ENCODE results near the gene RFTN1. TPM values are rescaled to one million over a fixed set of nuclear protein-coding genes. Genes with fewer than 3 reads are reported as not detected.

Gene RFTN1
- total and polyA plus RNA-seq, 7 experiments from 2014 or later: 44.8 to 68.8 (median 53.2) TPM

- Mint-ChIP-seq H3K27ac (peak overlapping the region in 6 of 9 donors; percentile 12 to 84 (median 67)), H3K27me3 (no peaks in the 10 kb centered on the region), H3K9me3 (peaks cover 0 to 4% (median 0%) of the 10 kb centered on the region in 11 donors), H3K4me3 (no peak overlapping the region), H3K36me3 (peaks cover 10 to 24% (median 17%) of the 10 kb centered on the region in 5 donors), H3K4me1 (peaks cover 27 to 75% (median 49%) of the 10 kb centered on the region in 7 donors)
- H3K36me3 ChIP-seq (ENCODE audit: control insufficient read depth in 2 of 3, insufficient read depth in 3 of 3, low read length in 3 of 3): no peaks in the 10 kb centered on the region
- intact Hi-C loops (cut with micrococcal nuclease): loop anchor here (1.0 to 2.0 kb wide), 4 partner anchors 15 to 52 kb away; partner anchors contain the start of gene RFTN1 (in 2 of the 2)
- H3K9me3 ChIP-seq (ENCODE audit: control insufficient read depth in 2 of 3, low read length in 3 of 3): no peaks in the 10 kb centered on the region
- ChIA-PET CTCF (interaction anchor here (0.9 to 1.3 kb wide), 2 partner anchors 55 to 171 kb away, joined by 3 read pairs; no protein-coding TSS in a partner anchor), POLR2A (interaction anchor here (1.1 to 1.8 kb wide), 2 partner anchors 11 to 175 kb away, joined by 3 to 5 read pairs; no protein-coding TSS in a partner anchor)
- H3K27ac ChIP-seq (ENCODE audit: low read depth, low read length): no peak overlapping the region
- H3K4me3 ChIP-seq (ENCODE audit: low read length): no peak overlapping the region
- H3K27me3 ChIP-seq (ENCODE audit: control insufficient read depth in 2 of 2, insufficient read depth in 2 of 2, low read length in 2 of 2): no peaks in the 10 kb centered on the region
- no peak for ATAC-seq
- peaks cover 0 to 28% of the 10 kb centered on the region in 2 donors for H3K4me1 ChIP-seq (ENCODE audit: control insufficient read depth in 2 of 2, insufficient read depth in 2 of 2, low read length in 2 of 2)
- DNase-seq: no peak
Measured at GRCh38 chr3:16461463-16462245, 51.8 kb downstream of the RFTN1 start.

GRCh38 chr3:16460886-16461285 is 52.6 kb downstream of the RFTN1 start:
- Histone ChIP-seq H3K4me1 (ENCODE audit: control insufficient read depth in 2 of 2, insufficient read depth in 2 of 2, low read length in 2 of 2) (peaks cover 0 to 28% of the 10 kb centered on the region in 2 donors), H3K9me3 (ENCODE audit: control insufficient read depth in 2 of 3, low read length in 3 of 3) (no peaks in the 10 kb centered on the region), H3K36me3 (ENCODE audit: control insufficient read depth in 2 of 3, insufficient read depth in 3 of 3, low read length in 3 of 3) (no peaks in the 10 kb centered on the region), H3K27ac (ENCODE audit: low read depth, low read length) (no peak overlapping the region), H3K4me3 (ENCODE audit: low read length) (no peak overlapping the region), H3K27me3 (ENCODE audit: control insufficient read depth in 2 of 2, insufficient read depth in 2 of 2, low read length in 2 of 2) (no peaks in the 10 kb centered on the region)
- Mint-ChIP-seq H3K36me3 (peaks cover 10 to 20% (median 15%) of the 10 kb centered on the region in 5 donors), H3K9me3 (peaks cover 0 to 4% (median 0%) of the 10 kb centered on the region in 11 donors), H3K4me3 (no peak overlapping the region), H3K27ac (peak overlapping the region in 2 of 9 donors; percentile 54 to 87), H3K27me3 (no peaks in the 10 kb centered on the region), H3K4me1 (peaks cover 25 to 69% (median 48%) of the 10 kb centered on the region in 7 donors)
- CTCF ChIA-PET: interaction anchor here (1.3 kb wide), 1 partner anchor 56 kb away, joined by 3 read pairs; no protein-coding TSS in a partner anchor
- POLR2A ChIA-PET: interaction anchor here (1.1 to 1.8 kb wide), 2 partner anchors 11 to 175 kb away, joined by 3 to 5 read pairs; no protein-coding TSS in a partner anchor
- intact Hi-C loops (cut with micrococcal nuclease): loop anchor here in 1 of 2 donors (1.0 kb wide), 1 partner anchor 7 kb away; no protein-coding TSS in a partner anchor
- ATAC-seq (no peak), DNase-seq (no peak)

- ChIA-PET POLR2A (interaction anchor here (1.1 kb wide), 1 partner anchor 10 kb away, joined by 3 read pairs; no protein-coding TSS in a partner anchor), CTCF (no interaction called here)
- Mint-ChIP-seq H3K27me3 (no peaks in the 10 kb centered on the region), H3K9me3 (peaks cover 0 to 4% (median 0%) of the 10 kb centered on the region in 11 donors), H3K4me3 (no peak overlapping the region), H3K27ac (no peak overlapping the region), H3K36me3 (peaks cover 9 to 20% (median 15%) of the 10 kb centered on the region in 5 donors), H3K4me1 (peaks cover 23 to 63% (median 49%) of the 10 kb centered on the region in 7 donors)
- ATAC-seq: no peak
- H3K27ac ChIP-seq (ENCODE audit: low read depth, low read length): no peak overlapping the region
- no peaks in the 10 kb centered on the region for H3K36me3 ChIP-seq (ENCODE audit: control insufficient read depth in 2 of 3, insufficient read depth in 3 of 3, low read length in 3 of 3)
- H3K4me3 ChIP-seq (ENCODE audit: low read length): no peak overlapping the region
- intact Hi-C loops (cut with micrococcal nuclease): loop anchor here in 1 of 2 donors (1.0 kb wide), 1 partner anchor 8 kb away; no protein-coding TSS in a partner anchor
- H3K9me3 ChIP-seq (ENCODE audit: control insufficient read depth in 2 of 3, low read length in 3 of 3): no peaks in the 10 kb centered on the region
- H3K27me3 ChIP-seq (ENCODE audit: control insufficient read depth in 2 of 2, insufficient read depth in 2 of 2, low read length in 2 of 2): no peaks in the 10 kb centered on the region
- DNase-seq: no peak
- H3K4me1 ChIP-seq (ENCODE audit: control insufficient read depth in 2 of 2, insufficient read depth in 2 of 2, low read length in 2 of 2): peaks cover 0 to 28% of the 10 kb centered on the region in 2 donors
Measured at GRCh38 chr3:16460273-16460672, 53.2 kb downstream of the RFTN1 start.

GRCh38 chr3:16456784-16457415 is 56.6 kb downstream of the RFTN1 start:
- peak; percentile 42 for ATAC-seq
- Mint-ChIP-seq H3K36me3 (peaks cover 10 to 33% (median 25%) of the 10 kb centered on the region in 5 donors), H3K27me3 (no peaks in the 10 kb centered on the region), H3K27ac (no peak overlapping the region), H3K4me3 (no peak overlapping the region), H3K4me1 (peaks cover 4 to 58% (median 38%) of the 10 kb centered on the region in 7 donors), H3K9me3 (peaks cover 0 to 4% (median 0%) of the 10 kb centered on the region in 11 donors)
- ChIA-PET POLR2A (no interaction called here), CTCF (no interaction called here)
- no peak overlapping the region for H3K27ac ChIP-seq (ENCODE audit: low read depth, low read length)
- no peaks in the 10 kb centered on the region for H3K27me3 ChIP-seq (ENCODE audit: control insufficient read depth in 2 of 2, insufficient read depth in 2 of 2, low read length in 2 of 2)
- H3K4me1 ChIP-seq (ENCODE audit: control insufficient read depth in 2 of 2, insufficient read depth in 2 of 2, low read length in 2 of 2): peaks cover 0 to 9% of the 10 kb centered on the region in 2 donors
- intact Hi-C loops (cut with micrococcal nuclease): no loop called here
- no peak overlapping the region for H3K4me3 ChIP-seq (ENCODE audit: low read length)
- DNase-seq: peak in 6 of 9 donors; percentile 9 to 37 (median 22)
- no peaks in the 10 kb centered on the region for H3K9me3 ChIP-seq (ENCODE audit: control insufficient read depth in 2 of 3, low read length in 3 of 3)
- no peaks in the 10 kb centered on the region for H3K36me3 ChIP-seq (ENCODE audit: control insufficient read depth in 2 of 3, insufficient read depth in 3 of 3, low read length in 3 of 3)

- DNase-seq (no peak), ATAC-seq (no peak)
- Mint-ChIP-seq H3K9me3 (peaks cover 0 to 4% (median 0%) of the 10 kb centered on the region in 11 donors), H3K27ac (no peak overlapping the region), H3K27me3 (no peaks in the 10 kb centered on the region), H3K36me3 (peaks cover 16 to 42% (median 33%) of the 10 kb centered on the region in 5 donors), H3K4me3 (no peak overlapping the region), H3K4me1 (peaks cover 4 to 58% (median 40%) of the 10 kb centered on the region in 7 donors)
- ChIA-PET POLR2A (no interaction called here), CTCF (no interaction called here)
- Histone ChIP-seq H3K4me3 (ENCODE audit: low read length) (no peak overlapping the region), H3K9me3 (ENCODE audit: control insufficient read depth in 2 of 3, low read length in 3 of 3) (no peaks in the 10 kb centered on the region), H3K27ac (ENCODE audit: low read depth, low read length) (no peak overlapping the region), H3K36me3 (ENCODE audit: control insufficient read depth in 2 of 3, insufficient read depth in 3 of 3, low read length in 3 of 3) (no peaks in the 10 kb centered on the region), H3K27me3 (ENCODE audit: control insufficient read depth in 2 of 2, insufficient read depth in 2 of 2, low read length in 2 of 2) (no peaks in the 10 kb centered on the region), H3K4me1 (ENCODE audit: control insufficient read depth in 2 of 2, insufficient read depth in 2 of 2, low read length in 2 of 2) (peaks cover 0 to 8% of the 10 kb centered on the region in 2 donors)
- intact Hi-C loops (cut with micrococcal nuclease): no loop called here
Measured at GRCh38 chr3:16455966-16456365, 57.5 kb downstream of the RFTN1 start.

GRCh38 chr3:16455001-16455400 is 58.5 kb downstream of the RFTN1 start:
- Mint-ChIP-seq H3K27ac (no peak overlapping the region), H3K4me1 (peaks cover 6 to 60% (median 49%) of the 10 kb centered on the region in 7 donors), H3K4me3 (no peak overlapping the region), H3K36me3 (peaks cover 19 to 49% (median 37%) of the 10 kb centered on the region in 5 donors), H3K27me3 (no peaks in the 10 kb centered on the region), H3K9me3 (peaks cover 0 to 4% (median 0%) of the 10 kb centered on the region in 11 donors)
- Histone ChIP-seq H3K36me3 (ENCODE audit: control insufficient read depth in 2 of 3, insufficient read depth in 3 of 3, low read length in 3 of 3) (no peaks in the 10 kb centered on the region), H3K9me3 (ENCODE audit: control insufficient read depth in 2 of 3, low read length in 3 of 3) (no peaks in the 10 kb centered on the region), H3K27ac (ENCODE audit: low read depth, low read length) (no peak overlapping the region), H3K4me1 (ENCODE audit: control insufficient read depth in 2 of 2, insufficient read depth in 2 of 2, low read length in 2 of 2) (peaks cover 0 to 8% of the 10 kb centered on the region in 2 donors), H3K27me3 (ENCODE audit: control insufficient read depth in 2 of 2, insufficient read depth in 2 of 2, low read length in 2 of 2) (no peaks in the 10 kb centered on the region), H3K4me3 (ENCODE audit: low read length) (no peak overlapping the region)
- ATAC-seq: no peak
- intact Hi-C loops (cut with micrococcal nuclease): no loop called here
- DNase-seq: no peak
- CTCF ChIA-PET: no interaction called here
- POLR2A ChIA-PET: no interaction called here

All from naive thymus-derived CD4-positive, alpha-beta T cell (primary cell).